8988T (cell line): Measurements from ENCODE around the gene TMEM258.
A peak's percentile ranks its signal among the peaks of the same experiment; 100 is the strongest.

Experiments used
- DNase-seq: peaks from one replicate; pipeline ENCODE4 v3.0.0; 2011

The TMEM258 gene

GRCh38 chr11:61754534-61755482 is 37.6 kb downstream of the TMEM258 start:
- DNase-seq: no peak

GRCh38 chr11:61753672-61754071 is 38.7 kb downstream of the TMEM258 start:
- no peak for DNase-seq

GRCh38 chr11:61752925-61753521 is 39.4 kb downstream of the TMEM258 start:
- DNase-seq: no peak

- peak; percentile 86 for DNase-seq
These were observed 40.1 kb downstream of the TMEM258 start, which contains the start of gene MYRF for GRCh38 chr11:61752117-61752924. MYRF (plus strand) TSS chr11:61752636; CDS start chr11:61752745, 109 bp downstream.

GRCh38 chr11:61751384-61751783 is 41.0 kb downstream of the TMEM258 start:
- no peak for DNase-seq

- DNase-seq: no peak
These were observed 41.6 kb downstream of the TMEM258 start for GRCh38 chr11:61750631-61751273.

DNA sequence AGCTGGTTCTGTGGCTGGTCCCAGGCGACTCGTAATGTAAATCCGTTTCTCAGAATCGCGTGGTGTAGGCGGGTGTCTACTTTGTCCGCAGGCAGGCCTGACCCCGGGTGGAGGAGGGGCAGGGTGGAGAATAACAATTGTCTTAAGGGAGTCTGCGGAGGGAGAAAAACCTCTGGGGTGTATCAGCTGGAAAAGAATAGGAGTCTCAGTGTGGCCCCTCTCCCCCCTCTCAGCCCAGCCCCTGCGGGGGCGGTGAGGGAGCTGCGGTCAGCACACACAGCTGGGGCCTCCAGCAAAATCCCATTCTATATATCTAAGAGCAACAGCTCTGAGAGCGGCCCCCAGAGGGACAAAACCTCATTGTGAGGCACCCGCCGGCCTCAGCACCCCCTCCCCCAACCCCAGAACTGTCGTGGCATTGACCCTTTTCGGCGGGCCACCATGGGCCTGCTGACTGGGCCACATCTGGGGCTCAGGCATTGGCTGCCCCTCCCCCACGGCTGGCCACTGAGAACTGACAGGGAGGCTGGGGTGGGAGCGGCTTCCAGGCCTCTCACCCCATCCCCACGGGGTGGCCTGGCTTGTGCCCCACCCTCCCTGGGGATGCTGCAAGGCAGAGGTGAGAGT is 42.7 kb downstream of the TMEM258 start:
- no peak for DNase-seq

- no peak for DNase-seq
These were observed 44.5 kb downstream of the TMEM258 start for GRCh38 chr11:61747967-61748285.

- DNase-seq: peak; percentile 94
These were observed 45.0 kb downstream of the TMEM258 start for GRCh38 chr11:61747192-61747966.

DNA sequence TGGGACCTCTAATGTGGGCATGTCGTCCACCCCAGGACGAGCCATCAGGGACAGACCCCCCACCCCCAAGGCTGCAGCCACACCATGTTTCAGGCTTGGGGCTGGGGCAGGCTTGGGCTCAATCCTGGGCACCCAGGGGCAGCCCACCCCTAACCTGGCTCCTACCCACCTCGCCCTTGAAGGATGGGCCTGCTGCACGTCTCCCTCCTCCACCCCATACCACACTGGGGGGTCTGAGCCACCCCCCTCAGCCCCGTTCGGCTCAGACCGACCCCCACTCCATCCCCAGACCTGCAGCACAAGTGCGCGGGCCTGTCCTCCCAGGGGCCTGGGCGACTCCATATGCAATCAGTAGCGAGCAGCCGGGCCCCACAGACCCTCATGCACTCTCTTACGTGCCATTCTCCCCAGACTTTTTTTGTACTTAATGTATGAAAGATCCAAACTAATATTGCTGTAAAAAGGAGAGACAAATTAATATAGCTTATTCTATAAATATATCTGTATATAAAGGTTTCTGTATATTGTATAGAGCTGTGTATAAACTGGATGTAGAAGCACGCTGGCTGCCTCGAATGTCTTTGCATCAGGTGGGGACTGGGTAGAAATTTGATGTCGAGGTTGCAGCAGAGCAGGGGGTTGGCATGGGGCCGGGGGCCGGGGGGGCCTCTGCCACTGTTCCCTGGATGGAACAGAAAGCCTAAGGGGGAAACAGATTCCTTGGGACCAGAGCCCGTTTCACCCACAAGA is 45.8 kb downstream of the TMEM258 start:
- DNase-seq: no peak

DNA sequence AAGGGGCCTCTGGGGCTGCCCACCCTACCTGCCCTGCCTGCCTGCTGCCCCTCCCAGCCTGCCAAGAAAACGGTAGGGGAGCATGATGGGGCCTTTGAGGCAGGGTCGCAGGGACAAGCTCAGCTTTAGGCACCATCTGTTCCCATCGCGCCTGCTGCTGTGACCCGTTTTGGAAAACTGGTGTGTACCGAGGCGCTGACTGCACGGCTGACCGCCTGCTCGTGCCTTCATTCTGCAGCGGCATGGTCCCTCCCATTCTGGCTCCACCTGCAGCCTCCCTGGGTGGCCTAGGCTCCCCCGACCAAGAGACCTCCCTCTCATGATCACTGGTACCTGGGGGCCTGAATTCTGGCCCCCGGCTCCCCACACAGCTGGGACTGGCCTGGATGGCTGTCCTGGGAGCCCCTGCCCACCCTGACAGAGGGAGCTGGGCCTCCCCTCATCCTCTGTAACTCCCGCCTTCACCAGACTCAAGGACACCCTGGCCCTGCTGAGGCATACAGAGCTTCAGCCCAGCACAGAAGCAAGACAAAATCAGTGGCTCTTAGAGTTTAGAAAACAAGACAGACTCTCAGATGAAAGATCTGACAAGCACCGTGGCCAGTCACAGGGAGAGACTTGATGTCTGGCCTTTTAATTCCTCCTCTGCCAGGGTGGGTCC is 46.5 kb downstream of the TMEM258 start:
- DNase-seq: no peak

DNA sequence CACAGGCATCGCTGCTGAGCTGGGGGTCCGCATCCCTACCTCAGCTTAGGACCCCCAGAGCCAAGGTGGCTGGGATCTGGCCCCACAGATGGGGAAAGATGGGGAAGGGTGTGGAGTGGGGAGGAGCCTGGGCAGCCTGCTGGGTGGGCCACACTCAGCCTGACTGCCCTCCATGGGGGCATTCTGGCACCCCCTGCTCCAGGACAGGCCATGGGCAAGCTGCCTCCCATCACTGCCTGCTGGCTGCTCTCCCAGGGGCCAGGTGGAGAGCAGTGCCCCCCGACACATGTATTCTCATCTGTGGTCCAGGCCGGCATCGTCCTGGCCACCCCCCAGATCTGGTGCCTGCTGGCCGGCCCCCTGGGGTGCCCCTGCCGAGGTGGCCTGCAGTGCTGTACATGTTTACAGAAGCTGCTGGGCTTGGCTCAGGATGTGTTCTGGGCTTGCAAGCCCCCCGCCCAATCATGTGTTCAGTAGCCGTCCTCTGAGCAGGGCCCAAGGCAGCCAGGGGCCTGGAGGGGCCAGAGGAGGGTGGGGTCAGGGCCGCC is 47.7 kb downstream of the TMEM258 start:
- no peak for DNase-seq

GRCh38 chr11:61744181-61744580 is 48.2 kb downstream of the TMEM258 start:
- DNase-seq: no peak

DNA sequence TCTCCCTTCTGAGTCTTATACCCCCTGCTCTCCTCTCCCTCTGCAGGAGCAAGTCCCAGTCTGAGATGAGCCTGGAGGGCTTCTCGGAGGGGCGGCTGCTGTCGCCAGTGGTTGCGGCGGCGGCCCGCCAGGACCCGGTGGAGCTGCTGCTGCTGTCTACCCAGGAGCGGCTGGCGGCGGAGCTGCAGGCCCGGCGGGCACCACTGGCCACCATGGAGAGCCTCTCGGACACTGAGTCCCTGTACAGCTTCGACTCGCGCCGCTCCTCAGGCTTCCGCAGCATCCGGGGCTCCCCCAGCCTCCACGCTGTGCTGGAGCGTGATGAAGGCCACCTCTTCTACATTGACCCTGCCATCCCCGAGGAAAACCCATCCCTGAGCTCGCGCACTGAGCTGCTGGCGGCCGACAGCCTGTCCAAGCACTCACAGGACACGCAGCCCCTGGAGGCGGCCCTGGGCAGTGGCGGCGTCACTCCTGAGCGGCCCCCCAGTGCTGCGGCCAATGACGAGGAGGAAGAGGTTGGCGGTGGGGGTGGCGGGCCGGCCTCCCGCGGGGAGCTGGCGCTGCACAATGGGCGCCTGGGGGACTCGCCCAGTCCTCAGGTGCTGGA is 48.8 kb downstream of the TMEM258 start:
- DNase-seq: no peak

GRCh38 chr11:61742391-61742790 is 50.0 kb downstream of the TMEM258 start:
- no peak for DNase-seq

- DNase-seq: no peak
These were observed 52.4 kb downstream of the TMEM258 start for GRCh38 chr11:61739966-61740365.

DNA sequence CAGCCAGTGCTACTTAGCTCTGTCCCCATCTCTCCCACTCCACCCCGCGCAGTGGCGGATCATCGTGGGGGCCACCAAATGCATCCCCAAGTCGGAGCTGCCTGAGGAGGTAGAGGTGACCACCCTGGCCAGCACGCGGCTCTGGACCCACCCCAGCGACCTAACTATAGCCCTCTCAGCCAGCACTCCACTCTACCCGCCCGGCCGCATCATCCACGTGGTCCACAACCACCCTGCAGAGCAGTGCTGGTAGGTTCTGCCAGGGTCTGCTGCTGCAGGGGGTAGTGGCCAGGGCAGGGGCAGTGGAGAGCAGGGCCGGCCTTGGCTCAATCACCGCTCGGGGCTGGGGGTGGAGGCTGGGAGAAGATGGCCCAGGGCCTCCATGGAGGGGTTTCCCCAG is 53.0 kb downstream of the TMEM258 start:
- DNase-seq: no peak
